Endometrial microvascular endothelial cells (primary cell): Measurements from ENCODE around the gene COL4A6. TPM values are rescaled to one million over a fixed set of nuclear protein-coding genes. Genes with fewer than 3 reads are reported as not detected.

ENCODE experiments used
- in situ Hi-C: cut with HindIII; loops from 2 replicates; pipeline ENCODE4 v1.10.0; 2017; ENCODE audit warnings: low sequenced_read_pairs, low pct_unique_long_range_greater_than_20kb; ENCODE audit errors: inconsistent ontology term
- total RNA-seq: library from RNA; depleted of rRNA; stranded (reverse); fragments of >200 nt; gene quantifications from one replicate; pipeline ENCODE4 v1.2.3, GENCODE V29; 2015; ENCODE audit errors: inconsistent ontology term

The COL4A6 gene
- total RNA-seq, 1 donor from 2014 or later, result 25.0 TPM

GRCh38 chrX:108235986-108236385 is 202.2 kb downstream of the COL4A6 start:
- in situ Hi-C loops, result no loop called here

- in situ Hi-C loops, result no loop called here
These were observed 207.6 kb downstream of the COL4A6 start for GRCh38 chrX:108230574-108230973.

DNA sequence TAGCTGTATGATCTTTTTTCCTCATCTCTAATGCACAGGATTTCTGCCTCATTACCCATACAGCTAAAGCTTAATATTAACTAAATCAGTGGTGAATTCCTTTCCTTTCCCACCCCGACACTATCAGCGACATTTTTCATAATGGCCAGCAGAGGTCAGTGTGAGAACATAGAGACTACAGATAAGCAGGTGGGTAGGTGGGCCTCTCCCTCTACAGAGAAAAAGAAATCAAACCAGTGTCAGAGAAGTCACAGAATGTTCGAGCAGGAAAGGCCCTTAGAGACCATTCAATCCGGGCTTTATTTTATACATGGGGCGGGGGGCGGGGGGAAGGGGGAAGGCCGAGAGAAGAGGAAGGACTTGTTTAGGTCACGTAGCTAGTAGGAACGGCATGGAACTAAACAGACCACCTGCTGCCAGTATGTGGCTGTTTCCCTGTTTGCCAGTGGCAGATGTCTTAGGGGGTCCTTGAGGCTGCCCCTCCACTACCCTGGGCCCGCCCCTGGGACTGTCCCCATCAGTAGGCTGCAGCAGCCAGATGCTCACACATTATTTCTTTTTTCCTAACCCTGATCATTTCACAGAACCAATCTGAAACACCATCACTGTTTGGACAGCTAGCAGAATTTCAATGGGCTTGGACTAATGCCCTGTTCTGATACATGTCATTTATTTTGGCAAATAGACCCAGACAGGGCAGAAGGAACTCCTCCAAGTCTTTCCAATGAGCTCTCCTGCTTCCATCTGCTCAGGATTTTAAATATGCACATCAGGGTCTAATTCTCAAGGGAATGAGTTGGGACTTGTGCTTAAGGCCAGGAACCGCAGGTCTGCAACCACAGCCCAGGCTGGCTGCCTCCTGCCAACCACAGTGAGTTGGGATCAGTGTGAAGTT is 213.2 kb downstream of the COL4A6 start:
- in situ Hi-C loops, result no loop called here

GRCh38 chrX:108224218-108224617 is 214.0 kb downstream of the COL4A6 start:
- in situ Hi-C loops, result no loop called here

- in situ Hi-C loops, result no loop called here
These were observed 214.6 kb downstream of the COL4A6 start for GRCh38 chrX:108223585-108223984.

DNA sequence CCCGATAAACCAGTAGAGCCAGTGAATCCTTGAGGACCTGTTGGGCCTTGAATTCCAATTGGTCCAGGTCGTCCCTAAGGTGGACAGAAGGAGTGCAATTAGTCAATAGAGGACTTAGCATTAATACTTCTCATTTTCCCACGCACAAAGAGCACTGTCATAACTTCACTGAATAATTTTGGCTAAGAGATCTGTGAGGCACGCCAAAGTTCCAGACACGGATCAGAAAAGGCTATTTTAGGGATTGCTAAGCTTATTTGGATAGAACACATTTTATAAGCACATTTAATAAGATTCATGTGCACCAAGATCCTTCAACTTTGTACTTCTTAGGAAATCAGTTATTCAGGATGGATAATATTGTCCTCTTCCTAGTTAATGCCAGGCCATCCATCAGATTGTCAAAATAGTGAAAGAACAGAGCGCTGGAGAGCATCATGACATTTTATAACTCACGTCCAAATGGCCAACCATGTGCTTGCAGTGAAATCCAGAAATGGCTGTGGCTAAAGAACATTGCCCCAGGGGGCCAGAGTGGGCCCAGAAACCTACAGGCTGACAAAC is 216.8 kb downstream of the COL4A6 start:
- in situ Hi-C loops, result no loop called here

DNA sequence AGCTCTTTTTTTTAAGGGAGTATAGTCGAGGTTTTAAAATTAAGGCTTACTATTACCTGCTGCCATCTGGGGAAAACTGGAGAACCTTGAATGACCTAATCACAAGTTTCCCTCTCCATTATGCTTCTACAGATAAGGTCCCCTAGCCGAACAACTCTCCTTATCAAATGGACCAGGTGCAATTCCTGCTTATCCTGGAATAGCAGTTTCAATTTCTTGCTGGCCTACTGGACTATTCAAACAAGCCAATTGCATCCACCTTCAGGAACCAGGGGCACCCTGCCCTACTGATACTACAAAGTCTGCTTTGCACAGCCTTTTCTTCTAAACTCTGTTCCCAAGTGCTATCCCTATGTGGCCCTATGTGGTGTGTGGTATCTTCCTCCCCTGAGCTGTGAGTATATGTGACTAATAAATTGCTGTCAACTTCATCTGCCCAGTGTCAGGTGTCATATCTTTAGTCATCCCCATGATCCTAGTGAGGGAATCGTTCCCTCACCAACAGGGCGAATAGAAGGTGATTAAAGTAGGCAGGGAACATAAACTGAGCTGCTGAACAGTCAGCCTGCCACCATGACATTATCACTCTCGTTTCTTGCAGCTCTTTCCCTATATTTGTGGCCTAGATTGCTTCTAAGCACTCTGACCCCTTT is 218.1 kb downstream of the COL4A6 start:
- in situ Hi-C loops, result no loop called here

GRCh38 chrX:108217876-108218275 is 220.3 kb downstream of the COL4A6 start:
- in situ Hi-C loops, result no loop called here

DNA sequence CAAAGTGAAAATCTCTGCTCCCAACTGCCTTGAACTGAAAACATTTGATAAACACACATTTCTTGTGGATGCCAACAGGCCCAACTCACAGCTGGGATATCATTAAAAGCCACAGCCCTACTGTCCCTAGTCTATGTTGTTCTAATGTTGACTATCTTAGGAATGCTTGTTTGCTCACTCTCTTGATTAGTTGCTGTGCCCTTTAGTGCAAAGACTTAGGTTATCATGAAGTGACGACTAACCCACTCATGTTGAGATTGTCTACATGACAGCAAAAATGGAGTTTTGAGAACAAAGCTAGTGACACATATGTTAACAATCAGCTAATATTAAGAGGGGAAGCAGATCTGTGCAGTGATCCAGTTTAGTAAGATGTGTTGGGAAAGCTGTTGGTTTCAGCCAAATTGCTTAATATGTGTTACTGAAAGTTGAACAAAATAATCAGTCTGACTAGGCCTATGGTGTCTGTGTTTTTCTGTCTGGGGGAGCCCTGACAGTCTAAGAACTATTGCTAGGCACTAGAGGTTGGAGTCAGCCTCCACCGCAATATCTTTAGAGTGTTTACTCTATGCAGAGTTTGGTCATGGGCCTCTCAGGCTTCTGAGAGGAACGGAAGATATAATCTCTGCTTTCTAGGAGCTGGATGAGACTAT is 221.2 kb downstream of the COL4A6 start:
- in situ Hi-C loops, result no loop called here

DNA sequence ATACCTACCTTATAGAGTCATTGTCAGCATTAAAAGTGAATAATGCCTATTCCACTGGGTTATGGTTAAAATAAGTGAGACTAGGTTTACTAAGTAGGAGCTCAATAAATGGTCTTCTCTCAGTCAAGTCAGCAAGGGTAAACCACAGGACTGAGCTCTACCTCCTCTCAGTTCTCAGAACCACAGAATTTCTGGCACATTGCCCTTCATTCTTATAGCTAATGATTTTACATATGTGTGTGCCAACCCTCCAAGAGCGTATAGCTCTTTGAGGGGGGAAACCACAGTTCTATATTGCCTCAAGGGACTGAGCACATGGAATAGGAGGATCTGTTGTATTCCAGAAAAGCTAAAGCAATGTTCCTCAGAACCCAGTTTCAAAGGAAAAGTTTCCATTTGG is 221.8 kb downstream of the COL4A6 start:
- in situ Hi-C loops, result no loop called here

- in situ Hi-C loops, result no loop called here
These were observed 226.9 kb downstream of the COL4A6 start for GRCh38 chrX:108211301-108211700.

- in situ Hi-C loops, result no loop called here
These were observed 229.1 kb downstream of the COL4A6 start for GRCh38 chrX:108209006-108209554.

DNA sequence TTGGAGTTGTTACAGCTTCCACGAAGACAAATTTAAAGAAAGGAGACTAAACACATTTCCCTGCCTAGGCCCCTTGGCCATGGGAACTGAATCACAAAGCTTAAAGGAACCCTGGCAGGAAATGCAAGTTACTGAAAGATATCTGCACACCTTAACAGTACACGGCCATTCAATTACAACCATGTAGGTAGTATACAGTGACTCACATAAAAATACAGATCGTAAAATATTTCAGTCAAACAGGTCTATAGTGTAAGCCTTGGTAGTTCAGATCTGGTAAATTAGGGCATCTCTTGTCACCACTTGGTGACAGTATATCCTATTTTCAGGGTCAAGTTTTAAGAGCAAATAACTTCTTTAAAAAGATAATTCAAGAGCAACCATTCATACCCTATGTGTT is 234.7 kb downstream of the COL4A6 start:
- in situ Hi-C loops, result no loop called here

DNA sequence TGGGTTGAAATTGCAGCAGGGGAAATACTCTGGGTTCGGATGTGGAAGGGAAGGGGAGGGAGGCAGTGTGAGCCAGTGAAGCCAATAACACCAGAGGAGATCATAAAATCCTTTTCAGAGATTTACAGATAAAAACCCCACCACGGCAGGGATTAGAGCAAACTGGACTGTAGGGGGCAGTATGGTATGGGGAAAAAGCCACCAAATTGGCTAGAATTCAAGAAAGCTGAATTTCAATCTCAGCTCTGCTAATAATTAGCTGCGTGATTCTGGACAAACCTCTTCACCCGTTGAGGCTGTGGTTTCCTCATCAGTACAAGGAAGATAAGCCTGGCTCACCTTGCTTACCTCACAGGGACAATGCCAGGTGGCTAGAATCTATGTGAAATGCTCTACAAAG is 238.5 kb downstream of the COL4A6 start:
- in situ Hi-C loops, result no loop called here

- in situ Hi-C loops, result no loop called here
These were observed 239.2 kb downstream of the COL4A6 start for GRCh38 chrX:108199041-108199440.

- in situ Hi-C loops, result no loop called here
These were observed 239.8 kb downstream of the COL4A6 start for GRCh38 chrX:108198420-108198819.

- in situ Hi-C loops, result no loop called here
These were observed 251.4 kb downstream of the COL4A6 start for GRCh38 chrX:108186811-108187210.

DNA sequence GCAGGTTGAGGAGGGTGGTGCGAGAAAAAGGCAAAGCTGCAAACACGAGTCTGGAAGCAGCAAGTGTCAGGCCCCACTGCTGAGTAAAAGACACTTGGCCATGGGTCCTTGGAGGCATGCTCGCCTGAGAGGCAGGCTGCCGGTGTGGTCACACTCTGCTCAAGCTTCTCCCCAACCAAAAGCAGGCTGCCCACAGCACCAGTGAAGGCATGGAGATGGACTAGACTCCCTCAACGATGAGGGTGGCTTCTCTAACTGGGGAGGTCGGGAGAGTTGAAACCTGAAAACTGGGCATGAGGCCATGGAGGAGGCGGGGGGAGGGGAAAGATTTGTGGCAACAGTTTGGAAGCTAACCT is 260.1 kb downstream of the COL4A6 start:
- in situ Hi-C loops, result no loop called here

- in situ Hi-C loops, result no loop called here
These were observed 260.7 kb downstream of the COL4A6 start for GRCh38 chrX:108177351-108178142.
